Prostate gland (tissue), 2 donors: ENCODE results near the gene PPP2R5C. TPM values are rescaled to one million over a fixed set of nuclear protein-coding genes. Genes with fewer than 3 reads are reported as not detected.

Experiments used
- DNase-seq: peaks from one replicate; pipeline ENCODE4 v3.0.0-alpha.2; 2019; ENCODE audit warnings: low spot score
- H3K27ac ChIP-seq, 2 donors: fragments of 200-600 bp; sonication (generic); 2 replicates each; pipeline ENCODE4 v1.5.1; 2017 to 2019
- H3K27me3 ChIP-seq: fragments of 200-600 bp; sonication (generic); replicated peaks from 2 replicates; pipeline ENCODE4 v1.5.1; 2019; ENCODE audit not compliant: insufficient read depth
- H3K36me3 ChIP-seq, 2 donors: fragments of 200-600 bp; sonication (generic); 1 replicate in 1 of 2; 2 replicates in 1 of 2; pipeline versions ENCODE4 v1.5.1 to v1.8.1; 2017 to 2019
- H3K4me1 ChIP-seq: fragments of 200-600 bp; sonication (generic); replicated peaks from 2 replicates; pipeline ENCODE4 v1.5.1; 2019
- H3K4me3 ChIP-seq, 2 donors: fragments of 200-600 bp; sonication (generic); 2 replicates each; pipeline ENCODE4 v1.5.1; 2017 to 2019
- H3K9me3 ChIP-seq: fragments of 200-600 bp; sonication (generic); 2 replicates; pipeline ENCODE4 v1.5.1; 2017
- POLR2A ChIP-seq: fragments of 450-650 bp; IDR thresholded peaks from one replicate; pipeline ENCODE4 v1.6.1; 2016; ENCODE audit warnings: antibody characterized with exemption, mild to moderate bottlenecking
- POLR2AphosphoS5 ChIP-seq: sonication (generic); formaldehyde crosslinking; IDR thresholded peaks from one replicate; pipeline ENCODE4 v1.6.1; 2017; ENCODE audit warnings: antibody characterized with exemption
- WGBS: methylation state at CpG from one replicate; pipeline ENCODE4 v1.1.5; 2018; 5-methylcytosine and 5-hydroxymethylcytosine counted together
- intact Hi-C: fragments of 100-400 bp; cut with DNase I; formaldehyde crosslinking; loops from one replicate; pipeline ENCODE4 v1.14.2; 2022
- total RNA-seq, 2 donors: library from RNA; depleted of rRNA; stranded (reverse); fragments of >200 nt; gene quantifications; one replicate each; pipeline ENCODE4 v1.1.0, GENCODE V29; 2016
- TF ChIP-seq, protein P1 (sequence below), 4 experiments: fragments of 200-600 bp in 2 of 4; fragments of 450-650 bp in 2 of 4; sonication (generic) in 2 of 4; IDR thresholded peaks; 1 replicate in 3 of 4; 2 replicates in 1 of 4; pipeline ENCODE4 v1.5.1; 2016 to 2019; ENCODE audit warnings: antibody characterized with exemption in 4 of 4, mild to moderate bottlenecking in 2 of 4, moderate library complexity in 2 of 4

Gene PPP2R5C
- total RNA-seq, 2 donors from 2014 or later: 67.8 to 96.2 TPM

DNA sequence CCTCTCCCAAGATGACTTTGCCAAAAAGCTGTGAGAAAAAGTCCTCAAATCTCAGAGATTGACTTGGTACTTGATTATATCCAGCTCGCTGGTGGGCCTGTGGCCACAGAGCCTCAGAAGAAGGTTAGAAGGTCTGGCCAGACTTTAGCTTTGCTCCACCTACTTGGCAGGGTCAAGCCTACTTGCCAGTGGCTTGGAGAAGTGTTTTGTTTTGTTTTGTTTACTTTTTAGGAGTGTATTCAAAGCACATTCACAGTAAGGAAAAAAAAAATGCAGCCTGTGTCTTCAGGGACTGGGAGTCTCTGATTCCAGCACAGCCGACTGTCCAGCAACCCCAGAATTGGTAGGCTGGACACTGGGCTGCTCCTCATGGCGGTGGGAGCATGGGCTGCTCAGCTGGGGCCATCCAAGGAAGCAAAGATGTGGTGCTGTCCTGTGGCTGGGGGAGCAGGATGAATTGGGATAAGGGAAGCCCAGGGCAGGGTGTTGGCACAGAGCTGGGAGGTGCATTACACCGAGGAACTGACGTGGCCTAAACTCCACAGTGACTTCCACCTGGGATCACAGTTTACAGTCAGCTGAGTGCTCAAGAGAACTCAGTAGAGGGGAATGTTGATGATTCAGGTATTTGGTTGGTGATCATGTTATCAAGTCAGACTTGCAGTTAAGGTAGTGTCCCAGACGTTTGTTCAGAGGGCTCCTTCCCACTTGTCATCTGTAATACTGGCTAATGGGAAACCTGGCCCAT lies 73.5 kb downstream of the PPP2R5C start:
- intact Hi-C loops: loop anchor here (5.0 kb wide), 1 partner anchor 63 kb away; no protein-coding TSS in a partner anchor

DNA sequence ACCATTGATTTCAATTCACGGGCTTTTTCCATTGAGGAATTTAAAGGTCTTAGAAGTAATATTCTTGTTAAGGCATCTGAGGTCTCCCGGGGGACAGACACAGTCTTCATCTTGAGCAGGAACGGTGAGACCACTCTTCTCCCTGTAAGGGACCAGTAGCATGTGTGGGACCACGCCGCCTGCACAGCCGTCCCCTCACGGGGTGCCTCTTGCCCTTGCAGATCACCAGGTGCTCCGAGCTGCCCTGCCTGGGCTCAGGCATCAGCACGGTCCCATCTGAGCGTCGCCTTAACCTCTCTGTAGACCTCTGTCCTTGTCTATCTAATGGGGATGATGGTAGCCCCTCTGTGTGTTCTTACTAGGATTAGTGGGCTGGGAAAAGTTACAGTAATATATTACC lies 74.1 kb downstream of the PPP2R5C start:
- Histone ChIP-seq H3K27ac (no peak overlapping the region), H3K36me3 (no peaks in the 10 kb centered on the region), H3K27me3 (no peaks in the 10 kb centered on the region), H3K4me1 (peaks cover 3% of the 10 kb centered on the region), H3K4me3 (no peak overlapping the region), H3K9me3 (no peaks in the 10 kb centered on the region)
- intact Hi-C loops: loop anchor here (5.0 kb wide), 1 partner anchor 63 kb away; no protein-coding TSS in a partner anchor
- 91% methylated on average over 11 of the region's 11 CpGs for WGBS
- no peak for TF ChIP-seq POLR2A
- TF ChIP-seq, protein P1, sequence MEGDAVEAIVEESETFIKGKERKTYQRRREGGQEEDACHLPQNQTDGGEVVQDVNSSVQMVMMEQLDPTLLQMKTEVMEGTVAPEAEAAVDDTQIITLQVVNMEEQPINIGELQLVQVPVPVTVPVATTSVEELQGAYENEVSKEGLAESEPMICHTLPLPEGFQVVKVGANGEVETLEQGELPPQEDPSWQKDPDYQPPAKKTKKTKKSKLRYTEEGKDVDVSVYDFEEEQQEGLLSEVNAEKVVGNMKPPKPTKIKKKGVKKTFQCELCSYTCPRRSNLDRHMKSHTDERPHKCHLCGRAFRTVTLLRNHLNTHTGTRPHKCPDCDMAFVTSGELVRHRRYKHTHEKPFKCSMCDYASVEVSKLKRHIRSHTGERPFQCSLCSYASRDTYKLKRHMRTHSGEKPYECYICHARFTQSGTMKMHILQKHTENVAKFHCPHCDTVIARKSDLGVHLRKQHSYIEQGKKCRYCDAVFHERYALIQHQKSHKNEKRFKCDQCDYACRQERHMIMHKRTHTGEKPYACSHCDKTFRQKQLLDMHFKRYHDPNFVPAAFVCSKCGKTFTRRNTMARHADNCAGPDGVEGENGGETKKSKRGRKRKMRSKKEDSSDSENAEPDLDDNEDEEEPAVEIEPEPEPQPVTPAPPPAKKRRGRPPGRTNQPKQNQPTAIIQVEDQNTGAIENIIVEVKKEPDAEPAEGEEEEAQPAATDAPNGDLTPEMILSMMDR (IDR thresholded peaks at IDR 0.05): no peak
- no peak for TF ChIP-seq POLR2AphosphoS5
- DNase-seq: no peak

More for the DNA sequence above, 73.5 kb downstream of the PPP2R5C start:
- peaks cover 3% of the 10 kb centered on the region for H3K4me1 ChIP-seq
- H3K36me3 ChIP-seq: no peaks in the 10 kb centered on the region
- no peaks in the 10 kb centered on the region for H3K9me3 ChIP-seq
- no peak overlapping the region for H3K4me3 ChIP-seq
- TF ChIP-seq POLR2A: no peak
- TF ChIP-seq POLR2AphosphoS5: no peak
- DNase-seq: no peak
- no peaks in the 10 kb centered on the region for H3K27me3 ChIP-seq
- H3K27ac ChIP-seq: no peak overlapping the region
- 67% methylated on average over 6 of the region's 6 CpGs for WGBS

DNA sequence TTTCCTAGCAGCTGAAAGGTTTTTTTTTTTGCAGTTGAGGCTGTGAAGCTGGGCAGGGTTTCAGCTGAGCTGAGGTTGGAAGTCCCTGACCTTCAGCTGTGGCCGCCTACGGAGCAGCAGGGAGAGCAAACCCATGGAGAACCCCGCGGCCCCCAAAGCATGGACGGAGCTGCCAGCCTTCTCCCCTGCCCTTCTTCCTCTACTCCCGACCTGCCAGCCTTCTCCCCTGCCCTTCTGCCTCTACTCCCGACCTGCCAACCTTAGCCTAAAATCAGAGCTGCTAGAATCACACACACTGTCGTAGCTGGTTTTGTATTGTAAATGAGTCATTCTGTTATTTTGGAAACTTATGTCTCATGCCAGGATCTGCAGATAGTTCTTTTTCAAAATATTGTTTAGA lies 74.6 kb downstream of the PPP2R5C start:
- no peak overlapping the region for H3K4me3 ChIP-seq

DNA sequence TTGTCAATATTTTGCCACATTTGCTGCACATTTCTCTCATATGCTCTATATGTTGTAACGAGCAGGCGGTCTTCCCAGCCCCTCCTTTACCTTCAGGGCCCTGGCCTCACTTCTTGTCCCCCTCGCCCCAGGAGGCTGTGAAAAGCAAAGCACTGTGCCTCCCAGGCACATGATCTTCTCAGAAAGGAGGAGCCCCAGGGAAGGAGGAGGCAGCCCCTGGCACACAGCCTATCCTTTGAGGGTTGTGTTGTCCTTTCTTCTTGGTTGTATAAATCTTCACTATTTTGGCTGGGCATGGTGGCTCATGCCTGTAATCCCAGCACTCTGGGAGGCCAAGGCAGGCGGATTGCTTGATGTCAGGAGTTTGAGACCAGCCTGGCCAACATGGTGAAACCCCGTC lies 77.0 kb downstream of the PPP2R5C start:
- Histone ChIP-seq H3K27me3 (no peaks in the 10 kb centered on the region), H3K9me3 (no peaks in the 10 kb centered on the region), H3K27ac (no peak overlapping the region), H3K4me1 (peaks cover 3% of the 10 kb centered on the region), H3K4me3 (no peak overlapping the region), H3K36me3 (no peaks in the 10 kb centered on the region)
- TF ChIP-seq POLR2AphosphoS5 (no peak), POLR2A (no peak)
- TF ChIP-seq, protein P1 (IDR thresholded peaks at IDR 0.05): no peak
- DNase-seq: no peak
- intact Hi-C loops: loop anchor here (5.0 kb wide), 1 partner anchor 66 kb away; no protein-coding TSS in a partner anchor
- WGBS: 93% methylated on average over 5 of the region's 5 CpGs

More for the DNA sequence above, 74.6 kb downstream of the PPP2R5C start:
- H3K4me1 ChIP-seq: peaks cover 3% of the 10 kb centered on the region
- no peaks in the 10 kb centered on the region for H3K27me3 ChIP-seq
- H3K27ac ChIP-seq: no peak overlapping the region
- intact Hi-C loops: loop anchor here (5.0 kb wide), 1 partner anchor 64 kb away; no protein-coding TSS in a partner anchor
- H3K9me3 ChIP-seq: no peaks in the 10 kb centered on the region
- DNase-seq: no peak
- TF ChIP-seq, protein P1 (IDR thresholded peaks at IDR 0.05): no peak
- no peak for TF ChIP-seq POLR2A
- no peak for TF ChIP-seq POLR2AphosphoS5
- H3K36me3 ChIP-seq: no peaks in the 10 kb centered on the region
- 54% methylated on average over 8 of the region's 8 CpGs for WGBS

GRCh38 chr14:101839236-101839635 lies 77.7 kb downstream of the PPP2R5C start:
- intact Hi-C loops: loop anchor here (5.0 kb wide), 1 partner anchor 67 kb away; no protein-coding TSS in a partner anchor
- TF ChIP-seq POLR2AphosphoS5: no peak
- TF ChIP-seq, protein P1 (IDR thresholded peaks at IDR 0.05): no peak
- H3K27ac ChIP-seq: no peak overlapping the region
- WGBS: 69% methylated on average over 11 of the region's 11 CpGs
- no peaks in the 10 kb centered on the region for H3K36me3 ChIP-seq
- no peak for DNase-seq
- H3K4me3 ChIP-seq: no peak overlapping the region
- H3K27me3 ChIP-seq: no peaks in the 10 kb centered on the region
- H3K9me3 ChIP-seq: no peaks in the 10 kb centered on the region
- H3K4me1 ChIP-seq: peaks cover 3% of the 10 kb centered on the region
